GM12873 (cell line): Measurements from ENCODE around the gene NCKAP5.

Experiments
- CTCF ChIP-seq: IDR thresholded peaks from 2 replicates; pipeline ENCODE4 v1.5.1; 2012; ENCODE audit warnings: low read depth, mild to moderate bottlenecking, moderate library complexity, low read length, control low read depth; ENCODE audit not compliant: insufficient read depth; ENCODE audit errors: missing control alignments

NCKAP5 gene

GRCh38 chr2:132915812-132916549, 652.3 kb downstream of the NCKAP5 start:
- TF ChIP-seq CTCF = no peak

GRCh38 chr2:132911726-132912724, 656.2 kb downstream of the NCKAP5 start:
- TF ChIP-seq CTCF = peak; percentile 2

- no peak for TF ChIP-seq CTCF
Observed at GRCh38 chr2:132910432-132910831, 657.8 kb downstream of the NCKAP5 start.

GRCh38 chr2:132909427-132909826, 658.8 kb downstream of the NCKAP5 start:
- TF ChIP-seq CTCF = no peak

GRCh38 chr2:132904142-132904842, 664.0 kb downstream of the NCKAP5 start:
- TF ChIP-seq CTCF = no peak

GRCh38 chr2:132902626-132903025, 665.6 kb downstream of the NCKAP5 start:
- no peak for TF ChIP-seq CTCF
